Panc1 (cell line): ENCODE data around the gene PPDPF. TPM values are rescaled to one million over a fixed set of nuclear protein-coding genes. Genes with fewer than 3 reads are reported as not detected.

Experiments
- ATAC-seq: fragments of 200-7000 bp; cut with Tn5 transposase; 2 replicates; pipeline ENCODE4 v1.9.1; 2020; ENCODE audit warnings: mild to moderate bottlenecking, moderate library complexity
- BruUV-seq: library from RNA; stranded (reverse); fragments of 400-500 nt; replicated peaks from 2 replicates; lab custom pipeline; 2021; lab: Mats Ljungman, UMichigan
- CTCF ChIA-PET: fragments of 300-600 bp; sonication (Branson Sonifier 250); formaldehyde crosslinking; loops from one replicate; lab custom pipeline; 2022; ENCODE audit warnings: antibody characterized with exemption; lab: Charles Lee
- POLR2A ChIA-PET: fragments of 300-600 bp; sonication (Branson Sonifier 250); formaldehyde crosslinking; loops from one replicate; lab custom pipeline; 2022; ENCODE audit warnings: antibody characterized with exemption; lab: Charles Lee
- DNase-seq: peaks from one replicate; pipeline ENCODE4 v3.0.0-alpha.2; 2010; ENCODE audit warnings: low read depth, low spot score
- H3K27ac ChIP-seq: 2 replicates; pipeline ENCODE4 v1.5.1; 2011; ENCODE audit warnings: mild to moderate bottlenecking, low read length, inconsistent platforms
- H3K27me3 ChIP-seq: fragments of 200-500 bp; sonication (Bioruptor generic); 2 replicates; pipeline ENCODE4 v1.6.0; 2014; ENCODE audit warnings: low read length, inconsistent platforms; ENCODE audit not compliant: control insufficient read depth, insufficient read depth
- H3K36me3 ChIP-seq: fragments of 200-500 bp; sonication (Bioruptor generic); 2 replicates; pipeline ENCODE4 v1.5.1; 2014; ENCODE audit warnings: inconsistent platforms, mild to moderate bottlenecking, low read length, moderate library complexity; ENCODE audit not compliant: control insufficient read depth, insufficient read depth
- H3K4me1 ChIP-seq: 2 replicates; pipeline ENCODE4 v1.5.1; 2011; ENCODE audit warnings: inconsistent platforms, mild to moderate bottlenecking, low read length, moderate library complexity; ENCODE audit not compliant: control insufficient read depth, insufficient read depth
- H3K4me3 ChIP-seq, 2 experiments: 2 replicates each; pipeline ENCODE4 v1.5.1; 2011 to 2012; ENCODE audit warnings: low read depth in 2 of 2, low read length in 2 of 2, mild to moderate bottlenecking in 2 of 2, inconsistent platforms in 1 of 2, moderate library complexity in 1 of 2
- H3K9me3 ChIP-seq: fragments of 200-500 bp; sonication (Bioruptor generic); 2 replicates; pipeline ENCODE4 v1.5.1; 2014; ENCODE audit warnings: low read depth, mild to moderate bottlenecking, inconsistent platforms, low read length, moderate library complexity; ENCODE audit not compliant: control insufficient read depth, insufficient read depth
- POLR2AphosphoS5 ChIP-seq: IDR thresholded peaks from 2 replicates; pipeline ENCODE4 v1.6.1; 2012; ENCODE audit warnings: mild to moderate bottlenecking, low read depth, low read length, moderate library complexity
- SIN3A ChIP-seq: IDR thresholded peaks from 2 replicates; pipeline ENCODE4 v1.6.1; 2012; ENCODE audit warnings: low read depth, mild to moderate bottlenecking, low read length, moderate library complexity, borderline replicate concordance; ENCODE audit not compliant: insufficient read depth
- TCF7L2 ChIP-seq: IDR thresholded peaks from 2 replicates; pipeline ENCODE4 v1.6.1; 2011; ENCODE audit warnings: mild to moderate bottlenecking, low read depth, low read length, inconsistent platforms
- in situ Hi-C: cut with HindIII; loops from 2 replicates; pipeline ENCODE4 v1.10.0; 2016; ENCODE audit warnings: low sequenced_read_pairs, low pct_unique_long_range_greater_than_20kb
- intact Hi-C: fragments of 100-400 bp; cut with micrococcal nuclease; formaldehyde crosslinking; loops from one replicate; pipeline ENCODE4 v1.10.0; 2022; ENCODE audit not compliant: unreplicated experiment
- total RNA-seq: library from RNA; stranded (reverse); gene quantifications from one replicate; pipeline ENCODE4 v1.2.1, GENCODE V29; 2021; ENCODE audit not compliant: unreplicated experiment
- TF ChIP-seq, protein P1 (sequence below): fragments of 450-650 bp; IDR thresholded peaks from 2 replicates; pipeline ENCODE4 v1.5.1; 2017; ENCODE audit warnings: mild to moderate bottlenecking
- TF ChIP-seq, protein P2 (sequence below), 2 experiments: IDR thresholded peaks; 2 replicates each; pipeline ENCODE4 v1.6.1; 2011 to 2012; ENCODE audit warnings: low read depth in 2 of 2, control low read depth in 1 of 2, low read length in 1 of 2, mild to moderate bottlenecking in 1 of 2, moderate library complexity in 1 of 2; ENCODE audit not compliant: insufficient read depth in 1 of 2

The PPDPF gene
- total RNA-seq, 1 experiment from 2014 or later: 241 TPM

DNA sequence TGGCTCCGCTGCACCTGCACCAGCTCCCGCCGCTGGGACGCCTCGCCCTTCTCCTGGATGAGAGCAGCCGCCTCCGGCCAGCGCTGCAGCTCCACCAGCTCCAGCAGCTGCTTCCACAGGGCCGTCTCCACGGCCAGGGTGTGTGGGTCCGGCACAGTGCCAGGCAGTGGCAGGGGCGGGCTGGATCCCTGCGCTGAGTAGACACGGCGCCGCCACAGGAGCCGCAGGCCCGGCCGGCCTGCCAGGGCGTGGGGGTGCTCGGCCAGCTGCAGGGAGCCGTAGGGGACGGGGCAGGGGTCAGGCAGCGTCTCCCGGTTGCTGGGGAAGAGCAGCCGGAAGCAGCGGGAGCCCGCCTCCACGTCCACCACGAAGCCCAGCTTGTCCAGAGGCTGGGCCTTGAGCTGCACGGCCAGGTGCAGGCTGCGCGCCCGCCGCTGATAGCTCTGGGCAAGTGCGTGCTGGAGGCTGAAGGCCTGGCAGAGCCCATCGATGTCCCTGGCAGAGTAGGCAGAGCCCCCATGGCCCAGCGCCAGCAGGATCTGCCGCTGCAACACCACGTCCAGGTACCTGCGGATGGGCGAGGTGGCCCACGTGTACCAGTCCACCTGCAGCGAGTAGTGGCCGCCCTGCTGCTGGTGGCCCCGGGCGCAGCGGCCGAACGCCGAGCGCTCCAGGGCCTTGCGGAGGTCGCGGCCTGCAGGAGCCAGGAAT is 42.8 kb downstream of the PPDPF start:
- no TSS peak for BruUV-seq
- no peaks in the 10 kb centered on the region for H3K36me3 ChIP-seq
- no peak for ATAC-seq
- H3K27me3 ChIP-seq: no peaks in the 10 kb centered on the region
- no peaks in the 10 kb centered on the region for H3K9me3 ChIP-seq
- H3K4me3 ChIP-seq: no peak overlapping the region
- ChIA-PET POLR2A (no interaction called here), CTCF (no interaction called here)
- DNase-seq: no peak
- intact Hi-C loops (no loop called here), in situ Hi-C loops (no loop called here)
- TF ChIP-seq TCF7L2 (no peak), POLR2AphosphoS5 (no peak), SIN3A (no peak)
- TF ChIP-seq, protein P1, sequence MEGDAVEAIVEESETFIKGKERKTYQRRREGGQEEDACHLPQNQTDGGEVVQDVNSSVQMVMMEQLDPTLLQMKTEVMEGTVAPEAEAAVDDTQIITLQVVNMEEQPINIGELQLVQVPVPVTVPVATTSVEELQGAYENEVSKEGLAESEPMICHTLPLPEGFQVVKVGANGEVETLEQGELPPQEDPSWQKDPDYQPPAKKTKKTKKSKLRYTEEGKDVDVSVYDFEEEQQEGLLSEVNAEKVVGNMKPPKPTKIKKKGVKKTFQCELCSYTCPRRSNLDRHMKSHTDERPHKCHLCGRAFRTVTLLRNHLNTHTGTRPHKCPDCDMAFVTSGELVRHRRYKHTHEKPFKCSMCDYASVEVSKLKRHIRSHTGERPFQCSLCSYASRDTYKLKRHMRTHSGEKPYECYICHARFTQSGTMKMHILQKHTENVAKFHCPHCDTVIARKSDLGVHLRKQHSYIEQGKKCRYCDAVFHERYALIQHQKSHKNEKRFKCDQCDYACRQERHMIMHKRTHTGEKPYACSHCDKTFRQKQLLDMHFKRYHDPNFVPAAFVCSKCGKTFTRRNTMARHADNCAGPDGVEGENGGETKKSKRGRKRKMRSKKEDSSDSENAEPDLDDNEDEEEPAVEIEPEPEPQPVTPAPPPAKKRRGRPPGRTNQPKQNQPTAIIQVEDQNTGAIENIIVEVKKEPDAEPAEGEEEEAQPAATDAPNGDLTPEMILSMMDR: no peak
- TF ChIP-seq, protein P2, sequence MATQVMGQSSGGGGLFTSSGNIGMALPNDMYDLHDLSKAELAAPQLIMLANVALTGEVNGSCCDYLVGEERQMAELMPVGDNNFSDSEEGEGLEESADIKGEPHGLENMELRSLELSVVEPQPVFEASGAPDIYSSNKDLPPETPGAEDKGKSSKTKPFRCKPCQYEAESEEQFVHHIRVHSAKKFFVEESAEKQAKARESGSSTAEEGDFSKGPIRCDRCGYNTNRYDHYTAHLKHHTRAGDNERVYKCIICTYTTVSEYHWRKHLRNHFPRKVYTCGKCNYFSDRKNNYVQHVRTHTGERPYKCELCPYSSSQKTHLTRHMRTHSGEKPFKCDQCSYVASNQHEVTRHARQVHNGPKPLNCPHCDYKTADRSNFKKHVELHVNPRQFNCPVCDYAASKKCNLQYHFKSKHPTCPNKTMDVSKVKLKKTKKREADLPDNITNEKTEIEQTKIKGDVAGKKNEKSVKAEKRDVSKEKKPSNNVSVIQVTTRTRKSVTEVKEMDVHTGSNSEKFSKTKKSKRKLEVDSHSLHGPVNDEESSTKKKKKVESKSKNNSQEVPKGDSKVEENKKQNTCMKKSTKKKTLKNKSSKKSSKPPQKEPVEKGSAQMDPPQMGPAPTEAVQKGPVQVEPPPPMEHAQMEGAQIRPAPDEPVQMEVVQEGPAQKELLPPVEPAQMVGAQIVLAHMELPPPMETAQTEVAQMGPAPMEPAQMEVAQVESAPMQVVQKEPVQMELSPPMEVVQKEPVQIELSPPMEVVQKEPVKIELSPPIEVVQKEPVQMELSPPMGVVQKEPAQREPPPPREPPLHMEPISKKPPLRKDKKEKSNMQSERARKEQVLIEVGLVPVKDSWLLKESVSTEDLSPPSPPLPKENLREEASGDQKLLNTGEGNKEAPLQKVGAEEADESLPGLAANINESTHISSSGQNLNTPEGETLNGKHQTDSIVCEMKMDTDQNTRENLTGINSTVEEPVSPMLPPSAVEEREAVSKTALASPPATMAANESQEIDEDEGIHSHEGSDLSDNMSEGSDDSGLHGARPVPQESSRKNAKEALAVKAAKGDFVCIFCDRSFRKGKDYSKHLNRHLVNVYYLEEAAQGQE (IDR thresholded peaks at IDR 0.05; ENCODE audit: insufficient read depth in 1 of 2, low read depth in 2 of 2, low read length in 1 of 2): no peak
- no peak overlapping the region for H3K27ac ChIP-seq
- H3K4me1 ChIP-seq: no peaks in the 10 kb centered on the region

DNA sequence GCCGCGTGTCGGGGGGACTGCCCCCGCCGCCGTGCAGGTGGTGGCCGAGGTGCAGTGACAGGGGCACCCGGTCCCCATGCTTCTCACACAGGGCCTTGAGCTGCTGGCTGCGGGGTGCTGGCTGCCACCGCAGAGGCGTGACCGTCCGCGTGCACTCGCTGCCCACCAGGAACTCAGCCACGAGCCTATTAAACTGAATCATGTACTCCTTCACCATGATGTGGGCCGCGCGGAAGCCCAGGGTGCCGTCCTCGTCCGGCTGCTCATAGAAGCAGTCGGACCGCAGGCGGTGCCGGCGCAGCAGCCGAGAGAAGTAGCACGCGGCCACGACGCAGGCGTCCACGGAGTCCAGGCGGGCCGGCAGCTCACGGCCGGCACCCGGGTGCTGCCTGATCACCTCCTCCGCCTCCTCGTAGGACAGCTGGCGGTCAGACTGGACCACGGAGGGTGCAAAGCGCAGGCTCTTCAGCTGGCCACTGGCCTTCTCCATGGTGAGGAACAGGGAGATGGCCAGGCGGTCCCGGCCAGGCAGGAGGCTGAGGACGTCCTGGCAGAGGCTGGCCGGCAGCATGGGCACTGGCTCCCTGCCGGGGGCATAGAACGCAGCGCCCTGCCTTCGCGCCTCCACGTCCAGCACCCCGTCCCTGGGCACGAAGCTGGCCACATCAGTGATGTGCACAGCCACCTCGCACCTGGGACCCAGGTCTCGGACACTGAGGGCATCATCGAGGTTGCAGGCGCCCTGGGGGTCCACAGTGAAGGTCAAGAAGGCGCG is 43.7 kb downstream of the PPDPF start:
- TF ChIP-seq, protein P2 (IDR thresholded peaks at IDR 0.05; ENCODE audit: insufficient read depth in 1 of 2, low read depth in 2 of 2, low read length in 1 of 2): no peak
- TF ChIP-seq POLR2AphosphoS5 (no peak), SIN3A (no peak), TCF7L2 (no peak)
- TF ChIP-seq, protein P1: no peak
- no peak for ATAC-seq
- no TSS peak for BruUV-seq
- H3K36me3 ChIP-seq: no peaks in the 10 kb centered on the region
- ChIA-PET POLR2A (no interaction called here), CTCF (no interaction called here)
- H3K27ac ChIP-seq: no peak overlapping the region
- H3K4me3 ChIP-seq: no peak overlapping the region
- no peaks in the 10 kb centered on the region for H3K27me3 ChIP-seq
- intact Hi-C loops: no loop called here
- in situ Hi-C loops: no loop called here
- DNase-seq: no peak
- no peaks in the 10 kb centered on the region for H3K4me1 ChIP-seq
- H3K9me3 ChIP-seq: no peaks in the 10 kb centered on the region
